MG63 (cell line): ENCODE data around the gene RAI1. TPM values are rescaled to one million over a fixed set of nuclear protein-coding genes. Genes with fewer than 3 reads are reported as not detected.

ENCODE experiments used
- DNase-seq: peaks from one replicate; pipeline ENCODE4 v3.0.0-alpha.2; 2020
- H3K27me3 ChIP-seq: fragments of 250-450 bp; sonication (Bioruptor Pico); 2 replicates; pipeline ENCODE4 v1.5.1; 2020; ENCODE audit warnings: mild to moderate bottlenecking, moderate library complexity
- H3K36me3 ChIP-seq: fragments of 250-450 bp; sonication (Bioruptor Pico); 2 replicates; pipeline ENCODE4 v1.5.1; 2020; ENCODE audit warnings: mild to moderate bottlenecking, moderate library complexity
- H3K4me3 ChIP-seq: fragments of 250-450 bp; sonication (Bioruptor Pico); 2 replicates; pipeline ENCODE4 v1.5.1; 2020; ENCODE audit warnings: mild to moderate bottlenecking, moderate library complexity
- H3K9me3 ChIP-seq: fragments of 250-450 bp; sonication (Bioruptor Pico); 2 replicates; pipeline ENCODE4 v1.5.1; 2020; ENCODE audit warnings: mild to moderate bottlenecking, moderate library complexity
- total RNA-seq: library from RNA; depleted of rRNA; stranded (reverse); fragments of >200 nt; shearing (Covaris generic); gene quantifications from 2 replicates; pipeline ENCODE4 v1.2.3, GENCODE V29; 2014; ENCODE audit warnings: low replicate concordance

The RAI1 gene
- total RNA-seq, 1 experiment from 2014 or later, result 7.1 TPM

- H3K27me3 ChIP-seq, result no peaks in the 10 kb centered on the region
- H3K4me3 ChIP-seq, result no peak overlapping the region
- no peaks in the 10 kb centered on the region for H3K36me3 ChIP-seq
- no peaks in the 10 kb centered on the region for H3K9me3 ChIP-seq
- no peak for DNase-seq
Observed at GRCh38 chr17:17782523-17783115, 101.4 kb downstream of the RAI1 start.

DNA sequence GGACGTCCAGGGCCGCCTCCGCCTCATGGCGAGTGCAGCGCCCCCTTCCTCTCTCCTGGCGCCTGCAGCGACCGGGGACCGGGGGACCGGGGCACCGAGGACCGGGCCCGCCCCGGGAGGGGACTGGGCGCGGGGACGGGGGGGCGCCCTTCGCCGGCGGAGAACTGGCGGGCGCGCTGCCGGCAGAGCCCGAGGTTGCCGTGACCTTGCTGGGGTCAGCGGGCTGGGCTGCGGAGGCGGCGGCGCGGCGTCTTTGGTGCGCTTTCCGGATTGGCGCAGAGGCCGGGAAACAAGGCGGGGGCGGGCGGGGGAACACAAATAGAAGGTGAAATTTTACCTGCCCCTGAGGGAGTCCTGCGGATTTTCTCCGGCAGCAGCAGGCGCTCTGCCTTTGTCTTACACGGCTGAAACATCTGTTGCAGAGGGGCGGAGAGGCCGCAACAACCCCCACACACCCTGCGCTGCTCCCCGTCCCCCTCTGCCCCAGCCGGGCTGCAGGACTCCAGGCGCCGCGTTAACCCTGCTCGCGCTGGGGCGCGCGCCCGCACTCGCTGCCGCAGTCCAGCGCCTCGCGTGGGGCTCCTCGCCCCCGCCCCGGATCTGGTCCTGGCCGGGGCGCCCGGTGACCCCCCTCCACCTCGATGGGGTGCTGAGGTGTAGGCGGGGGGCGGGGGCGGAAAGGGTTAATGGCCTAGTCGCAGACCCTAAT lies 102.0 kb downstream of the RAI1 start:
- no peaks in the 10 kb centered on the region for H3K27me3 ChIP-seq
- H3K36me3 ChIP-seq, result no peaks in the 10 kb centered on the region
- no peak overlapping the region for H3K4me3 ChIP-seq
- no peaks in the 10 kb centered on the region for H3K9me3 ChIP-seq
- no peak for DNase-seq

GRCh38 chr17:17783825-17784656 lies 102.8 kb downstream of the RAI1 start:
- Histone ChIP-seq H3K9me3 (no peaks in the 10 kb centered on the region), H3K36me3 (no peaks in the 10 kb centered on the region), H3K4me3 (no peak overlapping the region), H3K27me3 (no peaks in the 10 kb centered on the region)
- DNase-seq, result no peak

- Histone ChIP-seq H3K9me3 (no peaks in the 10 kb centered on the region), H3K36me3 (no peaks in the 10 kb centered on the region), H3K27me3 (no peaks in the 10 kb centered on the region), H3K4me3 (no peak overlapping the region)
- peak; percentile 28 for DNase-seq
Observed at GRCh38 chr17:17784657-17785267, 103.5 kb downstream of the RAI1 start.

GRCh38 chr17:17785407-17785806 lies 104.1 kb downstream of the RAI1 start:
- no peaks in the 10 kb centered on the region for H3K27me3 ChIP-seq
- DNase-seq, result no peak
- no peak overlapping the region for H3K4me3 ChIP-seq
- H3K9me3 ChIP-seq, result no peaks in the 10 kb centered on the region
- H3K36me3 ChIP-seq, result no peaks in the 10 kb centered on the region

- Histone ChIP-seq H3K27me3 (no peaks in the 10 kb centered on the region), H3K9me3 (no peaks in the 10 kb centered on the region), H3K4me3 (no peak overlapping the region), H3K36me3 (no peaks in the 10 kb centered on the region)
- no peak for DNase-seq
Observed at GRCh38 chr17:17786998-17787397, 105.7 kb downstream of the RAI1 start.

DNA sequence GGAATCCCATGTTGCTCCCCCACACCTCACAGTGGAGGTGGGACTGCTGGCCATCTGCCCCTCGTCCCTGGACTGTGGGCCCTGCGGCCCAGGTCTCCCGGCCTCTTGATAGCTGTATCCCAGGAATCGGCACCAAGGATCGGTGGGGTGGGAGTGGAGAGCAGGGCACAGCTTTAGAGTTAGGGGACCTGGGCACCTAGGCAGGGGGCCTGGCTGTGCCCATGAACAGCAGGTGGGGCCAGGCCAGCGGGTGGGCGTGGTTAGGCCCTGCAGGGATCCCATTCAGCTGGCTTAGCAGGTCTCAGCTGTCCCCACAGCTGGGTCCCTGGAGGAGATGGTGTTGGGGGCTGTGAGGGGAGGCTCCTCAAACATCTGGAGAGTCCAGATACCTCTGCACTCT lies 106.3 kb downstream of the RAI1 start:
- H3K4me3 ChIP-seq, result no peak overlapping the region
- DNase-seq, result no peak
- no peaks in the 10 kb centered on the region for H3K27me3 ChIP-seq
- no peaks in the 10 kb centered on the region for H3K36me3 ChIP-seq
- H3K9me3 ChIP-seq, result no peaks in the 10 kb centered on the region

GRCh38 chr17:17788967-17789366 lies 107.7 kb downstream of the RAI1 start:
- Histone ChIP-seq H3K27me3 (no peaks in the 10 kb centered on the region), H3K36me3 (no peaks in the 10 kb centered on the region), H3K4me3 (no peak overlapping the region), H3K9me3 (no peaks in the 10 kb centered on the region)
- no peak for DNase-seq

- no peak for DNase-seq
- no peaks in the 10 kb centered on the region for H3K9me3 ChIP-seq
- no peaks in the 10 kb centered on the region for H3K27me3 ChIP-seq
- no peak overlapping the region for H3K4me3 ChIP-seq
- H3K36me3 ChIP-seq, result no peaks in the 10 kb centered on the region
Observed at GRCh38 chr17:17789410-17789809, 108.2 kb downstream of the RAI1 start.

DNA sequence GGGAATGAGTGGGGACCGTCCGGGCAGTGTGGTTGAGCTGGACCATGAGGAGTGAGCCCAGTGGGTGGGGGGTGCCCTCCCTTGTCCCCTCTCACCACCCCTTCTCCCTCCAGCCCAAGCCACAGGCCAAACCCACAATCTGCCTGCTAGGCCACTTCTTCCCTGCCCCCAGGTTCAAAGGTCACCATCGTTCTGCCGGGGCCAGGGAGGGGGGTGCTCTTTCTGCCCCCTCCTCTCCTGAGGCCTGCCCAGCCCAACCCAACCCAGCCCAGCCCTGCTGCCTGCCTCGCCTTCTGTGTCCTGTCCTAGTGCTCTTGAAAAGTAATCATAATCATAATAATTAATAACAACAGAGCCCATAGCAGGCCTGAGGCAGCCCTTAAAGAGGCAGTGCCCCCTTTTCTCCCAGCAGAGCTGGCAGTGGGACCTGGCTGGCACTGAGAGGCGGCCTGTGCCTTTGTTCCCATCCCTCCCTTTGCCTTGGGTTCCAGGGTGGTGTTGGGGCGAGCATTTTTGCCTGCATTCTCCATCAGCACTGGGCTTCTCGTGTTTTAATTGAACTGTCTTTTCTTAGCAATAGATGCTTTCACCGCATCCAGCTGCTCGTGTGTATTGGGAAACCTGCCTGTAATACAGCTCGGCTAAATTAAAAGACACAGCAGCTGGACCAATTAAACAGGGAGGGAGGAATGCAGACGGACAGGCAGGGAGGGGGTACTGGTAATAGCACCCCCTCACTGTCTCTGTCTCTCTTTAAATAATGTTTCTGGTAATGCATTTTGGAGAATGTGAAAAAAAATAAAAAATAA lies 108.8 kb downstream of the RAI1 start:
- Histone ChIP-seq H3K4me3 (no peak overlapping the region), H3K9me3 (no peaks in the 10 kb centered on the region), H3K36me3 (no peaks in the 10 kb centered on the region), H3K27me3 (no peaks in the 10 kb centered on the region)
- no peak for DNase-seq

DNA sequence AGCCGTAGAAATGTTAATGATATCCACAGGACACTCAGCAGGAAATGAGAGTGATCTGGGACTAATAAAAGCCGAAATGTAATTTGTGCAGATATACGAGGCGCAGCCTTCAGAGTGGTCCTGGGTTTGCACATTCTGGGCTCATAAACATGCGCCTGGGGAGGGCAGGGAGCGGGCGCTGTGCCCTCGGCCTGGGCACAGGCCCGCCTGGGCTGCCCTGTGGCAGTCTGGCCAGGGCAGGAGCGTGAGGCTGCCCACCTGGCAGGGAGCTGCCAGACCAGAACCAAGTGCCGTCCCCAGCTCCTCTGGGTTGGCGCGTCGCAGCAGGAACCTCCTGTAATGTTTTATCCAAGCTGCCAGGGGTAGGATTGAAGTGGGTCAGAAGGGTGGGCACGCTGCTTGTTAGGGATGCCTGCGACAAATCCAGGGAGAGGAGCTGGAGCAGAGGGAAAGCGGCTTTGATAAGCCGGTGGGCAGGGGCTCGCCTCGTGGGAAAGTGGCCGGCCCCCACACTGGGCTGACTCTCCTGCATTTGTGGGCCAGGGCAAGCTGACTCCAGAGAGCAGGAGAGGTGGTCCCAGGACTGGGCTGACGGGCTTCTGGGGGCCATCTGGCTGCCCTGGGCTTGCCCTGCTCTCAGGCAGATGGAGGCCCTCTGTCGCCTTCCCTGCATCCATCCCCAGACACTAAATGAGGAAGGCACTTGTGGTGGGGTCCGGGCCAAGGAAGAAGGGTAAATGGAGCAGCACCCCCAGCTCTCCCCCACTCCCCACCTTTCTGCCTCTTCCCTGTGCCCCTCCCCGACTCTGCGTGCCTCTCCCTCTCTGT lies 109.6 kb downstream of the RAI1 start:
- H3K9me3 ChIP-seq, result no peaks in the 10 kb centered on the region
- no peak for DNase-seq
- no peak overlapping the region for H3K4me3 ChIP-seq
- H3K27me3 ChIP-seq, result no peaks in the 10 kb centered on the region
- H3K36me3 ChIP-seq, result no peaks in the 10 kb centered on the region

DNA sequence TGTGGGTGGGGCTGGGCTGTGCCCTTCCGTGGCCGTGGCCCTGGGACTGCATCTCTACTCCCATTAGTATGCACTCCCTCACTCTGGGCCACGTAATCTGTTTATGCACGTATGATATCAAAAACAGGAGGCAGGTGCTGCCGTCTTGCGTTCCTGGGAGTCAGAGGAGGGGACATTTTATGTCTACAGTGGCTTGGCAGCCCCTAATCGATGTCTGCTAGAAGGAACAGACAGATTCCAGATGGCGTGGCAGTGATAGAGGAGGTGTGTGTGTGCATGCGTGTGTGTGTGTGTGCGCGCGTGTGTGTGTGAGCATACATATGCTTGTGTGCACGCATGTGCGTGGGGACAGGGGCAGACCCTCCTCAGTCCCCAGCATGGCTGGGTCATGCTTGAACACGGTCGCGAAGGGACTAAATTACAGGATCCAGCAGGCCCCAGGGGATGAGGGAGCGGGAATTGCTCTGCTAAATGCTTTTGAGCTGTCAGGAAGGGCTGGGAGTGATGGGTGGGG lies 110.8 kb downstream of the RAI1 start:
- Histone ChIP-seq H3K36me3 (no peaks in the 10 kb centered on the region), H3K27me3 (no peaks in the 10 kb centered on the region), H3K4me3 (no peak overlapping the region), H3K9me3 (no peaks in the 10 kb centered on the region)
- DNase-seq, result no peak

DNA sequence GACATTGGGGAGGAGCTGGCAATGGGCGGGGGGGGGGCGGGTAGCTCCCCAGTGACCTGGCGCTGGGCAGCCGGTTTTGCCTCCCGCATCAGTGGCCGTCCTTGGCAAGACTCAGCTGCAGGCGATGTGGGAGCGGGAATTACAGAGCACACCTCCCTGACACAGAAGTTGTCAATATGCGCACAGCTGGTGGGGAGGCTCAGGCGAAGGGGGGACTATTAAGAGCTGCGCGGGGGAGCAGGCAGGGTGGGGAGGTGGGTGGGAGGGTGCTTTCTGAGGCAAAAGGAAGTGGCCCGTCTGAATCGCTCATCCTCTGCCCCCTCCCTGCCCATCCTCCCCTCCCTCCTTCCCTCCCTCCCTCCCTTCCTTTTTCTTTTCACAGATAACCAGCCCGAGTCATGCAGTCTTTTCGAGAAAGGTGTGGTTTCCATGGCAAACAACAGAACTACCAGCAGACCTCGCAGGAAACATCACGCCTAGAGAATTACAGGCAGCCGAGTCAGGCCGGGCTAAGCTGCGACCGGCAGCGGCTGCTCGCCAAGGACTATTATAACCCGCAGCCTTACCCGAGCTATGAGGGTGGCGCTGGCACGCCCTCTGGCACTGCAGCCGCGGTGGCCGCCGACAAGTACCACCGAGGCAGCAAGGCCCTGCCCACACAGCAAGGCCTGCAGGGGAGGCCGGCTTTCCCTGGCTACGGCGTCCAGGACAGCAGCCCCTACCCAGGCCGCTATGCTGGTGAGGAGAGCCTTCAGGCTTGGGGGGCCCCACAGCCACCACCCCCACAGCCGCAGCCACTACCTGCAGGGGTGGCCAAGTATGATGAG lies 111.5 kb downstream of the RAI1 start:
- no peak for DNase-seq
- Histone ChIP-seq H3K4me3 (no peak overlapping the region), H3K27me3 (no peaks in the 10 kb centered on the region), H3K9me3 (no peaks in the 10 kb centered on the region), H3K36me3 (no peaks in the 10 kb centered on the region)

DNA sequence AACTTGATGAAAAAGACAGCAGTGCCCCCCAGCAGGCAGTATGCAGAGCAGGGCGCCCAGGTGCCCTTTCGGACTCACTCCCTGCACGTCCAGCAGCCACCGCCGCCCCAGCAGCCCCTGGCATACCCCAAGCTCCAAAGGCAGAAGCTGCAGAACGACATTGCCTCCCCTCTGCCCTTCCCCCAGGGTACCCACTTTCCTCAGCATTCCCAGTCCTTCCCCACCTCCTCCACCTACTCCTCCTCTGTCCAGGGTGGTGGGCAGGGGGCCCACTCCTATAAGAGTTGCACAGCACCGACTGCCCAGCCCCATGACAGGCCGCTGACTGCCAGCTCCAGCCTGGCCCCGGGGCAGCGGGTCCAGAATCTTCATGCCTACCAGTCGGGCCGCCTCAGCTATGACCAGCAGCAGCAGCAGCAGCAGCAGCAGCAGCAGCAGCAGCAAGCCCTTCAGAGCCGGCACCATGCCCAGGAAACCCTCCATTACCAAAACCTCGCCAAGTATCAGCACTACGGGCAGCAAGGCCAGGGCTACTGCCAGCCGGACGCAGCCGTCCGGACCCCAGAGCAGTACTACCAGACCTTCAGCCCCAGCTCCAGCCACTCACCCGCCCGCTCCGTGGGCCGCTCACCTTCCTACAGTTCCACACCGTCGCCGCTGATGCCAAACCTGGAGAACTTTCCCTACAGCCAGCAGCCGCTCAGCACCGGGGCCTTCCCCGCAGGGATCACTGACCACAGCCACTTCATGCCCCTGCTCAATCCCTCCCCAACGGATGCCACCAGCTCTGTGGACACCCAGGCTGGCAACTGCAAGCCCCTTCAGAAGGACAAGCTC lies 112.3 kb downstream of the RAI1 start:
- no peaks in the 10 kb centered on the region for H3K9me3 ChIP-seq
- H3K27me3 ChIP-seq, result no peaks in the 10 kb centered on the region
- DNase-seq, result no peak
- no peaks in the 10 kb centered on the region for H3K36me3 ChIP-seq
- no peak overlapping the region for H3K4me3 ChIP-seq
